DOHH2 (cell line): ENCODE measurements around the gene CTBP1.

Source experiments
- CTCF ChIP-seq: fragments of 200-600 bp; sonication (generic); IDR thresholded peaks from one replicate; pipeline ENCODE4 v1.5.1; 2014; ENCODE audit warnings: antibody characterized with exemption, mild to moderate bottlenecking, low read depth, low read length; ENCODE audit not compliant: poor library complexity, severe bottlenecking
- EZH2phosphoT487 ChIP-seq: fragments of 200-600 bp; sonication (generic); IDR thresholded peaks from 2 replicates; pipeline ENCODE4 v1.6.1; 2017; ENCODE audit warnings: borderline replicate concordance, mild to moderate bottlenecking, antibody characterized with exemption, low read length, moderate library complexity, mixed read lengths

DNA sequence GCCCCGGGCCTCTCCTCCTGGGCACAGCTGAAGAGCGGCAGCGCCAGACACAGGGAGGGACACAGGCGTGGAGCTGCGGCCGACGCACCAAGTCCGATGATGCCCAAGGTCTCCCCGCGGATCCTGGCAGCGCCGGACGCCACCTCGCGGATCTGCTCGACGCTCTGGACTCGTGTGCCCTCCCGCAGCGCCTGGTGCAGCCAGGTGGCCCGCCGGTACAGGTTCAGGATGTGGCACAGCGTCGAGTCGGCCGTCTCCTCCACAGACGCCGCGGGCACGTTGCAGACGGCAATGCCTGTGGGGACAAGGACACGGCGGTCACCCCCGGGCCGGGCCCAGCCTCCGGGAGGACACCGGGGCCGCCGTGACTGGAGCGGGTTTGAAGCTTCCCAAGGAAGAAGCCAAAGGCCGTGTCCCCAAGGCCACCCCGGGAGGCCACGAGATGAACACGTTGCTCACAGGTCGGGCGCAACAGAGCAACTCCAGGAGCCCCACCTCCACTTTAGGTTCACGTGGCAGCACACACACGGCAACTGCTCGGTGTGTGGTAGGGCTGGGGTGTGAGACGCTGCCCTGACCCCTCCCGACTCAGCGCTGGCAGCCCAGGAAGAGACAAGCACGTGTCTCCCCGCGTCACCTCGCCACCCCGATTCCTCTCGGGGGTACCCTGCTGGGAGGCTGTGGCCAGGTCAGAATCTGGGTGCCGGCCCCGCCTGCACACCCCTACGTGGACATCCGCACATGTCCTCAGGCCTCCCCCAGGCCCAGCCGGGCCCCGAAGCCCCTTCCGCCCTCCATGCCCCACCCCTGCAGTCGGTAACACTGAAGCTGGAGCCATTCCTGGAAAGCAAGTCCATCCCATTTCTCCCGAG lies 23.4 kb downstream of the CTBP1 start:
- no peak for TF ChIP-seq CTCF
- TF ChIP-seq EZH2phosphoT487, result no peak
